Mesodermal cell (in vitro differentiated cells): ENCODE measurements around the gene ELL3.

Experiments used
- H3K27ac ChIP-seq: 2 replicates; pipeline ENCODE4 v1.7.0; 2013; ENCODE audit warnings: mild to moderate bottlenecking, low read depth, low read length, moderate library complexity; ENCODE audit not compliant: severe bottlenecking
- H3K36me3 ChIP-seq: 2 replicates; pipeline ENCODE4 v1.7.1; 2013; ENCODE audit warnings: mild to moderate bottlenecking, low read length, moderate library complexity; ENCODE audit not compliant: control insufficient read depth, insufficient read depth
- H3K4me1 ChIP-seq: one replicate; pipeline ENCODE4 v1.7.1; 2013; ENCODE audit warnings: mild to moderate bottlenecking, low read length; ENCODE audit not compliant: insufficient read depth, control insufficient read depth, poor library complexity, severe bottlenecking
- H3K4me3 ChIP-seq: 2 replicates; pipeline ENCODE4 v1.7.0; 2013; ENCODE audit warnings: low read length, control low read depth, mild to moderate bottlenecking; ENCODE audit not compliant: insufficient read depth, poor library complexity, severe bottlenecking; ENCODE audit errors: extremely low read depth
- H3K9me3 ChIP-seq: 2 replicates; pipeline ENCODE4 v1.7.1; 2013; ENCODE audit warnings: mild to moderate bottlenecking, low read length, moderate library complexity; ENCODE audit not compliant: control insufficient read depth
- WGBS, 2 experiments: methylation state at CpG; one replicate each; pipeline ENCODE4 v1.1.5; 2013; ENCODE audit warnings: missing lambda C conversion rate in 2 of 2; ENCODE audit not compliant: insufficient coverage in 2 of 2; 5-methylcytosine and 5-hydroxymethylcytosine counted together

Gene ELL3

DNA sequence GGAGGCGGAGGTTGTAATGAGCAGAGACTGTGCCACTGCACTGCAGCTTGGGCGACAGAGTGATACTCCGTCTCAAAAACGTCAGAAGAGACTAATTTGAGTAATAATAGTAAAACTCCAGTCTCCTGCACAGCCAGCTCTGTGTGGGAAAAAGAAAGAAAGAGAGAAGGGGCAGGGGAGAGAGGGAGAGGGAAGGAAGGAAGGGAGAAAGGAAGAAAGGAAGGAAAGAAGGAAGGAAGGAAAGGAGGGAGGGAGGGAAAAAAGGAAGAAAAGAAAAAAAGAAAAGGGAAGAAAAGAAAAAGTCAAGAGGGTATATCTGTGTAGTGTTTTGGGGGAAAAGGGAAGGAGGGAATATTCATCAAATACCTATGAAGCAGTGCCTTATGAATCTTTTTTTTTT is 53.6 kb downstream of the ELL3 start:
- H3K9me3 ChIP-seq: no peaks in the 10 kb centered on the region
- no peaks in the 10 kb centered on the region for H3K4me1 ChIP-seq
- 86 to 91% methylated on average over 2 to 4 of the region's 4 CpGs for WGBS, 2 experiments
- H3K4me3 ChIP-seq: no peak overlapping the region
- H3K27ac ChIP-seq: no peak overlapping the region
- H3K36me3 ChIP-seq: no peaks in the 10 kb centered on the region
